PC-3 (cell line): Measurements from ENCODE around the gene DMD. TPM values are rescaled to one million over a fixed set of nuclear protein-coding genes. Genes with fewer than 3 reads are reported as not detected.

Experiments
- ATAC-seq: fragments of 200-7000 bp; cut with Tn5 transposase; 2 replicates; pipeline ENCODE4 v1.9.1; 2020; ENCODE audit warnings: mild to moderate bottlenecking, moderate library complexity
- BruUV-seq: library from RNA; stranded (reverse); fragments of 400-500 nt; replicated peaks from 2 replicates; lab custom pipeline; 2021; lab: Mats Ljungman, UMichigan
- CTCF ChIA-PET: fragments of 300-600 bp; sonication (Branson Sonifier 250); formaldehyde crosslinking; loops from one replicate; lab custom pipeline; 2022; ENCODE audit warnings: antibody characterized with exemption; lab: Charles Lee
- POLR2A ChIA-PET: fragments of 300-600 bp; sonication (Branson Sonifier 250); formaldehyde crosslinking; loops from one replicate; lab custom pipeline; 2022; ENCODE audit warnings: antibody characterized with exemption; ENCODE audit not compliant: unreplicated experiment; lab: Charles Lee
- DNase-seq: peaks from one replicate; pipeline ENCODE4 v3.0.0-alpha.2; 2015
- H2AFZ ChIP-seq: fragments of 300-600 bp; sonication (generic); 2 replicates; pipeline ENCODE4 v1.6.0; 2016; ENCODE audit warnings: antibody characterized with exemption, low read length
- H3F3A ChIP-seq: fragments of 300-600 bp; sonication (generic); one replicate; pipeline ENCODE4 v1.6.0; 2017; ENCODE audit warnings: antibody characterized with exemption, low read length, control low read depth, mild to moderate bottlenecking; ENCODE audit not compliant: unreplicated experiment
- H3K27ac ChIP-seq: fragments of 300-600 bp; sonication (generic); 2 replicates; pipeline ENCODE4 v1.5.1; 2016; ENCODE audit warnings: mild to moderate bottlenecking, low read length
- H3K27me3 ChIP-seq: fragments of 300-600 bp; sonication (generic); 2 replicates; pipeline ENCODE4 v1.6.1; 2016; ENCODE audit warnings: low read length, mixed read lengths
- H3K36me3 ChIP-seq: fragments of 300-600 bp; sonication (generic); 2 replicates; pipeline ENCODE4 v1.6.1; 2016; ENCODE audit warnings: low read depth, mixed run types, low read length, mixed read lengths
- H3K4me1 ChIP-seq: fragments of 300-600 bp; sonication (generic); 2 replicates; pipeline ENCODE4 v1.5.1; 2016; ENCODE audit warnings: low read length; ENCODE audit not compliant: insufficient read depth
- H3K4me2 ChIP-seq: fragments of 300-600 bp; sonication (generic); 2 replicates; pipeline ENCODE4 v1.6.0; 2016; ENCODE audit warnings: low read length
- H3K4me3 ChIP-seq: fragments of 300-600 bp; sonication (generic); 2 replicates; pipeline ENCODE4 v1.5.1; 2016; ENCODE audit warnings: mild to moderate bottlenecking, low read length, mixed read lengths
- H3K79me2 ChIP-seq: fragments of 300-600 bp; sonication (generic); 2 replicates; pipeline ENCODE4 v1.6.1; 2017; ENCODE audit warnings: low read length, mixed read lengths
- H3K9ac ChIP-seq: fragments of 300-600 bp; sonication (generic); 2 replicates; pipeline ENCODE4 v1.6.0; 2016; ENCODE audit warnings: mild to moderate bottlenecking, low read length
- H3K9me2 ChIP-seq: fragments of 300-600 bp; sonication (generic); replicated peaks from 2 replicates; pipeline ENCODE4 v1.6.1; 2016; ENCODE audit warnings: mixed run types, low read length, mixed read lengths
- H3K9me3 ChIP-seq: fragments of 300-600 bp; sonication (generic); 2 replicates; pipeline ENCODE4 v1.6.1; 2016; ENCODE audit warnings: low read length, mixed read lengths
- H4K20me1 ChIP-seq: fragments of 300-600 bp; sonication (generic); 2 replicates; pipeline ENCODE4 v1.6.1; 2016; ENCODE audit warnings: low read length, mixed read lengths
- EZH2 ChIP-seq: fragments of 300-600 bp; sonication (generic); IDR thresholded peaks from one replicate; pipeline ENCODE4 v1.6.1; 2017; ENCODE audit warnings: antibody characterized with exemption, mild to moderate bottlenecking, low read length; ENCODE audit not compliant: unreplicated experiment
- EZH2phosphoT487 ChIP-seq: fragments of 300-600 bp; sonication (generic); IDR thresholded peaks from 2 replicates; pipeline ENCODE4 v1.6.1; 2018; ENCODE audit warnings: mild to moderate bottlenecking, antibody characterized with exemption, low read length, borderline replicate concordance
- intact Hi-C: fragments of 100-400 bp; cut with micrococcal nuclease; formaldehyde crosslinking; loops from 2 replicates; pipeline ENCODE4 v1.9.0; 2023
- total RNA-seq: library from RNA; depleted of rRNA; stranded (reverse); fragments of >200 nt; gene quantifications from 2 replicates; pipeline ENCODE4 v1.2.3, GENCODE V29; 2014
- TF ChIP-seq, protein P1 (sequence below): fragments of 300-600 bp; sonication (generic); conservative IDR thresholded peaks from 2 replicates; pipeline ENCODE4 v1.5.1; 2017; ENCODE audit warnings: antibody characterized with exemption, low read depth, mild to moderate bottlenecking, low read length

DMD gene
- total RNA-seq, 1 experiment from 2014 or later = not detected

DNA sequence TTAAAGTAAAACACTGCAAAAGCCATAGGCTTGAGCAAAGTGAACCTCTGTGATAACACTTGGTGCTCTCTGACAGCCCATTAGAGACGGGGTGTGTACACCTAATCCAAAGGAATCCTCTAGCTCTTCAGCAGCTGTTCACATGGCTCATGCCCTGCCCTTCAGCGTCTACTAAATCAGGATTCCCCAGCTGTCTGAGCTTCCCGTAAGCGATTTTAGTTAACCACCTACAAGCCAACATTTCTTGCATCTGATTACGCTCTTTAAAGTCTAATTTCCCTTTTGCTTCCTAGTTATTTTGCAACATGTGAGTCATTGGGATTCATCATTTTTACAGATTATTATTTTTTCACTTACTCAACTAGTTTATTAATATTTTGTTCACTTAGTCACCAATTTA, 6.5 kb downstream of the DMD start:
- no peaks in the 10 kb centered on the region for H3K27me3 ChIP-seq
- DNase-seq = no peak
- no peak overlapping the region for H3K27ac ChIP-seq
- ATAC-seq = no peak
- intact Hi-C loops = no loop called here
- H3F3A ChIP-seq = no peaks in the 10 kb centered on the region
- H2AFZ ChIP-seq = no peak overlapping the region
- CTCF ChIA-PET = no interaction called here
- no peaks in the 10 kb centered on the region for H3K36me3 ChIP-seq
- no peaks in the 10 kb centered on the region for H3K4me1 ChIP-seq
- H3K4me3 ChIP-seq = no peak overlapping the region
- no peaks in the 10 kb centered on the region for H3K9me3 ChIP-seq
- H3K9ac ChIP-seq = no peak overlapping the region
- no peaks in the 10 kb centered on the region for H3K79me2 ChIP-seq
- H3K9me2 ChIP-seq = no peaks in the 10 kb centered on the region
- no TSS peak for BruUV-seq
- POLR2A ChIA-PET = no interaction called here
- no peak overlapping the region for H3K4me2 ChIP-seq
- no peaks in the 10 kb centered on the region for H4K20me1 ChIP-seq
- no peak for TF ChIP-seq EZH2phosphoT487

DNA sequence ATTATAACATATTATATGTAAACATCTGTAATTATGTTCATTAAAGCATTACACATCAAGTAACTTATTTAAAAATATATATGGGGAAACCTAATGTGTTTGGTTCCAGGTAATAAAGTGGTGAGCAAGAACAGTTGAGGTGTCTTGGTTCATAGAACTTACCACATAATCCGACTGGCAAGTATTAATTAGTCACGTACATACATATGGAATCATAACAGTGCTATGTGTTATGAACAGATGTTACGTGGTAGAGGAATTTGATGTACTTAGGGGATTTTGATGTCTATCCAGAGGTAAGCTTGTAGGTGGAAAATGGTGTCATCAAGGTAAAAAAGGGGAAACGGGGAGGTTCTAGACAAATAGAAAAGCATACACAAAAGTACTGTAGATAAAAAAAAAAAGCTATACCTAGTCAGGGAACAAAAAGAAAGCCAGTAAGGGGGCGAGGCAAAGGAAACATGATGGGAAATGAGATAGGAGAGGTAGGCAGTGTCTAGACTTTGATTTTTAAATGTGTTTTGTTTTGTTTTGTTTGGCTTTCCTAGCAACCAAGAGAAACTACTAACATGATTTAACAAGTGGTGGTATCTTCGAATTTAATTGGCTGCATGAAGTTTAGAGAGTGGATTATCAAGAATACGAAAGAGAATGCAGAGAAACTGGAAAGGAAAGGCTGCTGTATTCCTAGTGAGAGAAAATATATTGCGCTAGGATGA, 12.6 kb downstream of the DMD start:
- ATAC-seq = no peak
- Histone ChIP-seq H3K9me2 (no peaks in the 10 kb centered on the region), H3F3A (no peaks in the 10 kb centered on the region), H3K9ac (no peak overlapping the region), H3K4me2 (no peak overlapping the region), H3K9me3 (no peaks in the 10 kb centered on the region), H3K27me3 (no peaks in the 10 kb centered on the region), H3K79me2 (no peaks in the 10 kb centered on the region), H2AFZ (no peak overlapping the region), H3K27ac (no peak overlapping the region), H4K20me1 (no peaks in the 10 kb centered on the region), H3K4me3 (no peak overlapping the region), H3K4me1 (no peaks in the 10 kb centered on the region), H3K36me3 (no peaks in the 10 kb centered on the region)
- BruUV-seq = no TSS peak
- ChIA-PET CTCF (no interaction called here), POLR2A (no interaction called here)
- TF ChIP-seq EZH2phosphoT487 = no peak
- TF ChIP-seq EZH2 = no peak
- TF ChIP-seq, protein P1, sequence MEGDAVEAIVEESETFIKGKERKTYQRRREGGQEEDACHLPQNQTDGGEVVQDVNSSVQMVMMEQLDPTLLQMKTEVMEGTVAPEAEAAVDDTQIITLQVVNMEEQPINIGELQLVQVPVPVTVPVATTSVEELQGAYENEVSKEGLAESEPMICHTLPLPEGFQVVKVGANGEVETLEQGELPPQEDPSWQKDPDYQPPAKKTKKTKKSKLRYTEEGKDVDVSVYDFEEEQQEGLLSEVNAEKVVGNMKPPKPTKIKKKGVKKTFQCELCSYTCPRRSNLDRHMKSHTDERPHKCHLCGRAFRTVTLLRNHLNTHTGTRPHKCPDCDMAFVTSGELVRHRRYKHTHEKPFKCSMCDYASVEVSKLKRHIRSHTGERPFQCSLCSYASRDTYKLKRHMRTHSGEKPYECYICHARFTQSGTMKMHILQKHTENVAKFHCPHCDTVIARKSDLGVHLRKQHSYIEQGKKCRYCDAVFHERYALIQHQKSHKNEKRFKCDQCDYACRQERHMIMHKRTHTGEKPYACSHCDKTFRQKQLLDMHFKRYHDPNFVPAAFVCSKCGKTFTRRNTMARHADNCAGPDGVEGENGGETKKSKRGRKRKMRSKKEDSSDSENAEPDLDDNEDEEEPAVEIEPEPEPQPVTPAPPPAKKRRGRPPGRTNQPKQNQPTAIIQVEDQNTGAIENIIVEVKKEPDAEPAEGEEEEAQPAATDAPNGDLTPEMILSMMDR = no peak
- intact Hi-C loops = no loop called here
- no peak for DNase-seq

DNA sequence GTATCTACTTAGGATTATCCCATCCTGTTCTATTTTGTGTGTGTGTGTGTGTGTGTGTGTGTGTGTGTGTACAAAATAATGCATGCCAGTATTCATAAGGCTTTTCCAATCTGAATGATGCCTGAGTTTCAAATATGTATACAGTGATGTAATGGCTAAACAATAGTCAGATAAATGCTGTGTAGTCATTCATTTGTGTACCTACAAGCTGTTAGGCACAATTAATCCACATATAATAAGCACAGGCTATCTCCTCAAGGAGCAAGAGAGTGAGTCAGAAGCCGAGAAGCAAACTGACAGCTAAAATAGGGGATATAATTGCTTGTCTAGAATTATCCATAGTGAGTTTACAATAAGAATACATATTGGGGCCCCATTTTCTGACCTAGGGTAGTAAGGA, 15.7 kb downstream of the DMD start:
- ATAC-seq (no peak), DNase-seq (no peak)
- no peaks in the 10 kb centered on the region for H3K27me3 ChIP-seq
- TF ChIP-seq EZH2 (no peak), EZH2phosphoT487 (no peak)
- TF ChIP-seq, protein P1 = no peak
- BruUV-seq = no TSS peak
- no peak overlapping the region for H3K4me2 ChIP-seq
- no peaks in the 10 kb centered on the region for H4K20me1 ChIP-seq
- H3K9ac ChIP-seq = no peak overlapping the region
- H3K9me3 ChIP-seq = no peaks in the 10 kb centered on the region
- H3K9me2 ChIP-seq = no peaks in the 10 kb centered on the region
- no peak overlapping the region for H3K4me3 ChIP-seq
- intact Hi-C loops = no loop called here
- POLR2A ChIA-PET = no interaction called here
- no peaks in the 10 kb centered on the region for H3K79me2 ChIP-seq
- H3K36me3 ChIP-seq = no peaks in the 10 kb centered on the region
- no peak overlapping the region for H2AFZ ChIP-seq
- no peaks in the 10 kb centered on the region for H3F3A ChIP-seq
- H3K27ac ChIP-seq = no peak overlapping the region
- CTCF ChIA-PET = no interaction called here
- H3K4me1 ChIP-seq = no peaks in the 10 kb centered on the region
